Measurements from ENCODE around the gene UCK2. TPM values are rescaled to one million over a fixed set of nuclear protein-coding genes. Genes with fewer than 3 reads are reported as not detected.

The UCK2 gene
- total RNA-seq, 1 experiment from 2014 or later, result 77.9 TPM

DNA sequence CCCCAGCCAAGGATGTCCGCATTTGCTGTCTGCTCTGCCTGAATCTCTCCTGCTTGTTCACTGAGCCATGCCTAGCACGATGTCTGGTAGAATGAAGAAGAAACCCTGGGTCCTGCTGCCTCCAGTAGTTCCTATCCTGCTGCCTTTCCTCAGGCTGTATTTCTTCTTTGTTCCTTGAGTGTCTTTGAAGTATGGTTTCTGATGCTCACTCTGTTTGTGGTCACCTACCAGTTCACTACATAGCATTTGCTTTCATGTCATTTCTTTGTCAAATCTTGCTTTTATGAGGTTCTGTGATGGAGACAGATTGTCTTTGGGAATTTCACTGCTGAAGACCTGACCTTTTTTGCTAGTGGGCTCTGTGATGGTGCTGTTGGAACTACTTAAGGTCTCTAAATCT is 5.9 kb downstream of the UCK2 start:
- peaks cover 77% of the 10 kb centered on the region for H3K79me2 ChIP-seq (ENCODE audit: insufficient read depth, low read length)
- no peak for DNase-seq
- H3K9me3 ChIP-seq (ENCODE audit: control insufficient read depth, low read depth, low read length), result no peaks in the 10 kb centered on the region
- H3K14ac ChIP-seq (ENCODE audit: insufficient read depth, low read length), result no peak overlapping the region
- WGBS (ENCODE audit: extremely low coverage, insufficient read length, low lambda C conversion rate), result no CpG with 5 or more reads among the region's 2 CpGs
- no peak overlapping the region for H3K9ac ChIP-seq (ENCODE audit: extremely low read depth, insufficient read length, low read length)
- no peak overlapping the region for H2BK20ac ChIP-seq (ENCODE audit: low read depth, low read length, poor library complexity, severe bottlenecking)
- H4K20me1 ChIP-seq (ENCODE audit: control insufficient read depth, insufficient read depth, insufficient read length), result no peaks in the 10 kb centered on the region
- no peaks in the 10 kb centered on the region for H3K9me3 Mint-ChIP-seq
- H3K4ac ChIP-seq (ENCODE audit: low read depth, low read length), result no peak overlapping the region
- no peak overlapping the region for H4K5ac ChIP-seq (ENCODE audit: insufficient read length, low read depth, low read length)
- H2AFZ ChIP-seq (ENCODE audit: low read length), result no peak overlapping the region
- H2AK5ac ChIP-seq (ENCODE audit: insufficient read length, low read length), result no peak overlapping the region
- H3K18ac ChIP-seq (ENCODE audit: insufficient read length, low read depth, low read length), result no peak overlapping the region
- peaks cover 5% of the 10 kb centered on the region for H3K79me1 ChIP-seq (ENCODE audit: insufficient read depth, low read depth, low read length, poor library complexity, severe bottlenecking)
- no peak overlapping the region for H3K56ac ChIP-seq (ENCODE audit: insufficient read length, low read depth, low read length)
- H3K4me1 Mint-ChIP-seq, result peaks cover 53 to 55% of the 10 kb centered on the region in 2 experiments
- no peak overlapping the region for H3K23ac ChIP-seq (ENCODE audit: insufficient read length, low read depth, low read length)
- TF ChIP-seq CTCF (conservative IDR thresholded peaks at IDR 0.05), result no peak
- H2BK5ac ChIP-seq (ENCODE audit: insufficient read length, low read length), result no peak overlapping the region
- no peak overlapping the region for H2BK12ac ChIP-seq (ENCODE audit: insufficient read length, low read depth, low read length)
- no peaks in the 10 kb centered on the region for H3K27me3 ChIP-seq (ENCODE audit: insufficient read depth, low read length)
- no peak overlapping the region for H4K8ac ChIP-seq (replicated peaks; ENCODE audit: insufficient read length, low read depth, low read length)
- peak overlapping the region in 1 of 2 experiments; percentile 35; a peak in 2 of 5 replicates for H3K4me3 Mint-ChIP-seq
- H3K23me2 ChIP-seq (ENCODE audit: insufficient read length, low read depth, low read length, poor library complexity, severe bottlenecking), result peaks cover 10% of the 10 kb centered on the region
- H2BK15ac ChIP-seq (ENCODE audit: low read depth, low read length), result no peak overlapping the region
- H3T11ph ChIP-seq (ENCODE audit: low read length), result no peak overlapping the region
- no peak overlapping the region for H4K91ac ChIP-seq (ENCODE audit: insufficient read length, low read depth, low read length)
- H2BK120ac ChIP-seq (ENCODE audit: low read depth, low read length, poor library complexity, severe bottlenecking), result no peak overlapping the region
- H3K27ac ChIP-seq (ENCODE audit: insufficient read length, low read depth, low read length), result no peak overlapping the region
- no peaks in the 10 kb centered on the region for H3K27me3 Mint-ChIP-seq (ENCODE audit: low read depth)
- H3K27ac Mint-ChIP-seq, result peak overlapping the region in 2 of 3 experiments; percentile 58 to 79; a peak in 3 of 7 replicates
- no peak overlapping the region for H3K4me2 ChIP-seq (ENCODE audit: insufficient read depth, insufficient read length, low read length)
- peaks cover 8 to 32% (median 13%) of the 10 kb centered on the region in 3 experiments for H3K36me3 Mint-ChIP-seq (ENCODE audit: insufficient read depth in 1 of 3, low read depth in 3 of 3)
- peaks cover 9% of the 10 kb centered on the region; the same call in 1 of the 2 replicates for H3K4me1 ChIP-seq (ENCODE audit: insufficient read depth, low read length)
